Measurements from ENCODE around the gene DNMBP.
"Not testable (repeated sequence)": the region's sequence is repeated elsewhere in the genome, so short reads cannot be mapped to it uniquely, and the experiment has no call there.

DNMBP gene

GRCh38 chr10:99843310-99843709, 166.4 kb downstream of the DNMBP start:
- TF ChIP-seq CTCF (IDR thresholded peaks at IDR 0.05; ENCODE audit: low read length, missing control alignments), result no peak
- DNase-seq (ENCODE audit: low read depth), result no peak
- no peak overlapping the region for H3K4me3 ChIP-seq (replicated peaks; ENCODE audit: low read depth, low read length)

GRCh38 chr10:99841746-99842145, 168.0 kb downstream of the DNMBP start:
- TF ChIP-seq CTCF (IDR thresholded peaks at IDR 0.05; ENCODE audit: low read length, missing control alignments), result no peak
- no peak for DNase-seq (ENCODE audit: low read depth)
- no peak overlapping the region for H3K4me3 ChIP-seq (replicated peaks; ENCODE audit: low read depth, low read length)

GRCh38 chr10:99840859-99841258, 168.9 kb downstream of the DNMBP start:
- not testable (repeated sequence) for H3K4me3 ChIP-seq (replicated peaks; ENCODE audit: low read depth, low read length); DNase-seq (ENCODE audit: low read depth)

- no peak for DNase-seq (ENCODE audit: low read depth)
- no peak overlapping the region for H3K4me3 ChIP-seq (replicated peaks; ENCODE audit: low read depth, low read length)
- no peak for TF ChIP-seq CTCF (IDR thresholded peaks at IDR 0.05; ENCODE audit: low read length, missing control alignments)
These were observed 173.0 kb downstream of the DNMBP start for GRCh38 chr10:99836711-99837110.

GRCh38 chr10:99835947-99836346, 173.8 kb downstream of the DNMBP start:
- no peak overlapping the region for H3K4me3 ChIP-seq (replicated peaks; ENCODE audit: low read depth, low read length)
- TF ChIP-seq CTCF (IDR thresholded peaks at IDR 0.05; ENCODE audit: low read length, missing control alignments), result no peak
- DNase-seq (ENCODE audit: low read depth), result no peak

- peak; percentile 48 for DNase-seq (ENCODE audit: low read depth)
- no peak overlapping the region for H3K4me3 ChIP-seq (replicated peaks; ENCODE audit: low read depth, low read length)
- TF ChIP-seq CTCF (IDR thresholded peaks at IDR 0.05; ENCODE audit: low read length, missing control alignments), result no peak
These were observed 175.3 kb downstream of the DNMBP start for GRCh38 chr10:99834410-99834809.

GRCh38 chr10:99832439-99832838, 177.3 kb downstream of the DNMBP start:
- H3K4me3 ChIP-seq (replicated peaks; ENCODE audit: low read depth, low read length), result no peak overlapping the region
- no peak for DNase-seq (ENCODE audit: low read depth)

More at GRCh38 chr10:99832439-99832838, 177.3 kb downstream of the DNMBP start:
- TF ChIP-seq CTCF (IDR thresholded peaks at IDR 0.05; ENCODE audit: low read length, missing control alignments), result no peak

Measured in fibroblast of pulmonary artery (primary cell).